Thoracic aorta (tissue), 2 donors: ENCODE measurements around the gene FAM229A. TPM values are rescaled to one million over a fixed set of nuclear protein-coding genes. Genes with fewer than 3 reads are reported as not detected.

Source experiments
- ATAC-seq: fragments of 150-250 bp; one replicate; pipeline ENCODE4 v1.8.0; 2017; ENCODE audit warnings: low read depth; ENCODE audit not compliant: insufficient number of reproducible peaks, low FRiP score
- DNase-seq: peaks from one replicate; pipeline ENCODE4 v3.0.0-alpha.2; 2020; ENCODE audit warnings: low spot score
- H3K27ac ChIP-seq, 2 donors: fragments of 200-600 bp; sonication (generic); 1 replicate in 1 of 2; 2 replicates in 1 of 2; pipeline ENCODE4 v1.5.1; 2016; ENCODE audit warnings: mild to moderate bottlenecking in 2 of 2, moderate library complexity in 2 of 2
- H3K27me3 ChIP-seq: fragments of 200-600 bp; sonication (generic); replicated peaks from 2 replicates; pipeline ENCODE4 v1.6.0; 2016; ENCODE audit warnings: mild to moderate bottlenecking; ENCODE audit not compliant: insufficient read depth
- H3K36me3 ChIP-seq: fragments of 200-600 bp; sonication (generic); one replicate; pipeline ENCODE4 v1.5.1; 2016
- H3K4me1 ChIP-seq, 2 donors: fragments of 200-600 bp; sonication (generic); 1 replicate in 1 of 2; 2 replicates in 1 of 2; pipeline versions ENCODE4 v1.5.1 to v1.6.0; 2016; ENCODE audit warnings: low read depth in 2 of 2, mild to moderate bottlenecking in 1 of 2; ENCODE audit not compliant: control insufficient read depth in 1 of 2
- H3K4me3 ChIP-seq: fragments of 200-600 bp; sonication (generic); 2 replicates; pipeline ENCODE4 v1.5.1; 2016; ENCODE audit warnings: mild to moderate bottlenecking
- H3K9me3 ChIP-seq: fragments of 200-600 bp; sonication (generic); 2 replicates; pipeline ENCODE4 v1.5.1; 2016
- CTCF ChIP-seq: fragments of 200-600 bp; sonication (generic); IDR thresholded peaks from one replicate; pipeline ENCODE4 v1.5.1; 2019; ENCODE audit warnings: antibody characterized with exemption
- total RNA-seq, 2 donors: library from RNA; depleted of rRNA; stranded (reverse); fragments of >200 nt; gene quantifications; one replicate each; pipeline versions ENCODE4 v1.1.0 to v1.2.3, GENCODE V29; 2016

FAM229A gene
- total RNA-seq, 2 donors from 2014 or later = 11.8 to 12.0 TPM

GRCh38 chr1:32388641-32389040 is 26.4 kb upstream of the FAM229A start:
- H3K27ac ChIP-seq = no peak overlapping the region
- DNase-seq (no peak), ATAC-seq (no peak)
- no peaks in the 10 kb centered on the region for H3K9me3 ChIP-seq
- TF ChIP-seq CTCF = no peak
- peaks cover 58% of the 10 kb centered on the region for H3K36me3 ChIP-seq
- no peak overlapping the region for H3K4me3 ChIP-seq
- H3K27me3 ChIP-seq = no peaks in the 10 kb centered on the region
- H3K4me1 ChIP-seq = peaks cover 20 to 33% of the 10 kb centered on the region in 2 donors

- no peak for ATAC-seq
- Histone ChIP-seq H3K9me3 (no peaks in the 10 kb centered on the region), H3K4me3 (no peak overlapping the region), H3K27ac (no peak overlapping the region), H3K27me3 (no peaks in the 10 kb centered on the region), H3K36me3 (peaks cover 73% of the 10 kb centered on the region), H3K4me1 (peaks cover 2 to 15% of the 10 kb centered on the region in 2 donors)
- DNase-seq = no peak
- no peak for TF ChIP-seq CTCF
Observed at GRCh38 chr1:32386676-32387392, 24.5 kb upstream of the FAM229A start.

GRCh38 chr1:32380057-32380456 is 17.8 kb upstream of the FAM229A start:
- Histone ChIP-seq H3K36me3 (peaks cover 92% of the 10 kb centered on the region), H3K4me1 (no peaks in the 10 kb centered on the region), H3K9me3 (no peaks in the 10 kb centered on the region), H3K27me3 (no peaks in the 10 kb centered on the region), H3K4me3 (no peak overlapping the region), H3K27ac (no peak overlapping the region)
- ATAC-seq = no peak
- no peak for TF ChIP-seq CTCF
- DNase-seq = no peak

- no peak for TF ChIP-seq CTCF
- H3K4me3 ChIP-seq = no peak overlapping the region
- no peak for ATAC-seq
- H3K4me1 ChIP-seq = no peaks in the 10 kb centered on the region
- DNase-seq = no peak
- peaks cover 94% of the 10 kb centered on the region for H3K36me3 ChIP-seq
- no peak overlapping the region for H3K27ac ChIP-seq
- no peaks in the 10 kb centered on the region for H3K9me3 ChIP-seq
- H3K27me3 ChIP-seq = no peaks in the 10 kb centered on the region
Observed at GRCh38 chr1:32377541-32378220, 15.4 kb upstream of the FAM229A start.

GRCh38 chr1:32376199-32376598 is 13.9 kb upstream of the FAM229A start:
- no peaks in the 10 kb centered on the region for H3K27me3 ChIP-seq
- H3K9me3 ChIP-seq = no peaks in the 10 kb centered on the region
- peaks cover 91% of the 10 kb centered on the region for H3K36me3 ChIP-seq
- no peak overlapping the region for H3K27ac ChIP-seq
- DNase-seq (no peak), ATAC-seq (no peak)
- no peak for TF ChIP-seq CTCF
- H3K4me1 ChIP-seq = no peaks in the 10 kb centered on the region
- no peak overlapping the region for H3K4me3 ChIP-seq
